Panc1 (cell line): Measurements from ENCODE around the gene MAFG.

ENCODE experiments used
- POLR2AphosphoS5 ChIP-seq: IDR thresholded peaks from 2 replicates; pipeline ENCODE4 v1.6.1; 2012; ENCODE audit warnings: mild to moderate bottlenecking, low read depth, low read length, moderate library complexity
- REST ChIP-seq, 2 experiments: IDR thresholded peaks; 2 replicates each; pipeline ENCODE4 v1.6.1; 2011 to 2012; ENCODE audit warnings: low read depth in 2 of 2, control low read depth in 1 of 2, low read length in 1 of 2, mild to moderate bottlenecking in 1 of 2, moderate library complexity in 1 of 2; ENCODE audit not compliant: insufficient read depth in 1 of 2
- TF ChIP-seq, protein P1 (sequence below): fragments of 450-650 bp; IDR thresholded peaks from 2 replicates; pipeline ENCODE4 v1.5.1; 2017; ENCODE audit warnings: mild to moderate bottlenecking

- TF ChIP-seq REST (IDR thresholded peaks at IDR 0.05; ENCODE audit: insufficient read depth in 1 of 2, low read depth in 2 of 2, low read length in 1 of 2) (no peak), POLR2AphosphoS5 (no peak)
- TF ChIP-seq, protein P1, sequence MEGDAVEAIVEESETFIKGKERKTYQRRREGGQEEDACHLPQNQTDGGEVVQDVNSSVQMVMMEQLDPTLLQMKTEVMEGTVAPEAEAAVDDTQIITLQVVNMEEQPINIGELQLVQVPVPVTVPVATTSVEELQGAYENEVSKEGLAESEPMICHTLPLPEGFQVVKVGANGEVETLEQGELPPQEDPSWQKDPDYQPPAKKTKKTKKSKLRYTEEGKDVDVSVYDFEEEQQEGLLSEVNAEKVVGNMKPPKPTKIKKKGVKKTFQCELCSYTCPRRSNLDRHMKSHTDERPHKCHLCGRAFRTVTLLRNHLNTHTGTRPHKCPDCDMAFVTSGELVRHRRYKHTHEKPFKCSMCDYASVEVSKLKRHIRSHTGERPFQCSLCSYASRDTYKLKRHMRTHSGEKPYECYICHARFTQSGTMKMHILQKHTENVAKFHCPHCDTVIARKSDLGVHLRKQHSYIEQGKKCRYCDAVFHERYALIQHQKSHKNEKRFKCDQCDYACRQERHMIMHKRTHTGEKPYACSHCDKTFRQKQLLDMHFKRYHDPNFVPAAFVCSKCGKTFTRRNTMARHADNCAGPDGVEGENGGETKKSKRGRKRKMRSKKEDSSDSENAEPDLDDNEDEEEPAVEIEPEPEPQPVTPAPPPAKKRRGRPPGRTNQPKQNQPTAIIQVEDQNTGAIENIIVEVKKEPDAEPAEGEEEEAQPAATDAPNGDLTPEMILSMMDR, result no peak
Observed at GRCh38 chr17:81908793-81909192, 18.7 kb downstream of the MAFG start.
